ENCODE data around the gene KLHL40.

KLHL40 gene

GRCh38 chr3:42730294-42730693 lies 45.0 kb downstream of the KLHL40 start:
- no peak for TF ChIP-seq MAX (IDR thresholded peaks at IDR 0.05; ENCODE audit: low read depth, low read length)
- no peak for TF ChIP-seq CTCF (IDR thresholded peaks at IDR 0.05; ENCODE audit: low read depth, low read length)
- TF ChIP-seq POLR2A (IDR thresholded peaks at IDR 0.05; ENCODE audit: extremely low read depth, insufficient read length): no peak
- TF ChIP-seq MYC (IDR thresholded peaks at IDR 0.05; ENCODE audit: low read depth, low read length): no peak
- no peak for DNase-seq (ENCODE audit: low read depth)
- H3K4me3 ChIP-seq (ENCODE audit: low read depth, low read length): no peak overlapping the region

GRCh38 chr3:42730706-42731420 lies 45.5 kb downstream of the KLHL40 start:
- DNase-seq (ENCODE audit: low read depth): no peak

GRCh38 chr3:42731476-42732195 lies 46.3 kb downstream of the KLHL40 start:
- no peak for TF ChIP-seq POLR2A (IDR thresholded peaks at IDR 0.05; ENCODE audit: extremely low read depth, insufficient read length)
- no peak for TF ChIP-seq MAX (IDR thresholded peaks at IDR 0.05; ENCODE audit: low read depth, low read length)
- TF ChIP-seq MYC (IDR thresholded peaks at IDR 0.05; ENCODE audit: low read depth, low read length): no peak
- no peak for TF ChIP-seq CTCF (IDR thresholded peaks at IDR 0.05; ENCODE audit: low read depth, low read length)
- DNase-seq (ENCODE audit: low read depth): no peak

More at GRCh38 chr3:42730706-42731420, 45.5 kb downstream of the KLHL40 start:
- no peak overlapping the region for H3K4me3 ChIP-seq (ENCODE audit: low read depth, low read length)
- TF ChIP-seq MAX (IDR thresholded peaks at IDR 0.05; ENCODE audit: low read depth, low read length): no peak
- TF ChIP-seq CTCF (IDR thresholded peaks at IDR 0.05; ENCODE audit: low read depth, low read length): no peak
- no peak for TF ChIP-seq MYC (IDR thresholded peaks at IDR 0.05; ENCODE audit: low read depth, low read length)
- no peak for TF ChIP-seq POLR2A (IDR thresholded peaks at IDR 0.05; ENCODE audit: extremely low read depth, insufficient read length)

GRCh38 chr3:42732196-42732828 lies 47.0 kb downstream of the KLHL40 start:
- no peak for TF ChIP-seq CTCF (IDR thresholded peaks at IDR 0.05; ENCODE audit: low read depth, low read length)
- TF ChIP-seq MYC (IDR thresholded peaks at IDR 0.05; ENCODE audit: low read depth, low read length): no peak
- no peak for TF ChIP-seq POLR2A (IDR thresholded peaks at IDR 0.05; ENCODE audit: extremely low read depth, insufficient read length)
- TF ChIP-seq MAX (IDR thresholded peaks at IDR 0.05; ENCODE audit: low read depth, low read length): no peak

More at GRCh38 chr3:42731476-42732195, 46.3 kb downstream of the KLHL40 start:
- no peak overlapping the region for H3K4me3 ChIP-seq (ENCODE audit: low read depth, low read length)

GRCh38 chr3:42732829-42733459 lies 47.6 kb downstream of the KLHL40 start:
- no peak for DNase-seq (ENCODE audit: low read depth)
- no peak overlapping the region for H3K4me3 ChIP-seq (ENCODE audit: low read depth, low read length)
- TF ChIP-seq MYC (IDR thresholded peaks at IDR 0.05; ENCODE audit: low read depth, low read length) (no peak), CTCF (IDR thresholded peaks at IDR 0.05; ENCODE audit: low read depth, low read length) (peak; percentile 5)

More at GRCh38 chr3:42732196-42732828, 47.0 kb downstream of the KLHL40 start:
- no peak overlapping the region for H3K4me3 ChIP-seq (ENCODE audit: low read depth, low read length)
- no peak for DNase-seq (ENCODE audit: low read depth)

Measured in NB4 (cell line).